Measurements from ENCODE around the gene HOXC9.

The HOXC9 gene

DNA sequence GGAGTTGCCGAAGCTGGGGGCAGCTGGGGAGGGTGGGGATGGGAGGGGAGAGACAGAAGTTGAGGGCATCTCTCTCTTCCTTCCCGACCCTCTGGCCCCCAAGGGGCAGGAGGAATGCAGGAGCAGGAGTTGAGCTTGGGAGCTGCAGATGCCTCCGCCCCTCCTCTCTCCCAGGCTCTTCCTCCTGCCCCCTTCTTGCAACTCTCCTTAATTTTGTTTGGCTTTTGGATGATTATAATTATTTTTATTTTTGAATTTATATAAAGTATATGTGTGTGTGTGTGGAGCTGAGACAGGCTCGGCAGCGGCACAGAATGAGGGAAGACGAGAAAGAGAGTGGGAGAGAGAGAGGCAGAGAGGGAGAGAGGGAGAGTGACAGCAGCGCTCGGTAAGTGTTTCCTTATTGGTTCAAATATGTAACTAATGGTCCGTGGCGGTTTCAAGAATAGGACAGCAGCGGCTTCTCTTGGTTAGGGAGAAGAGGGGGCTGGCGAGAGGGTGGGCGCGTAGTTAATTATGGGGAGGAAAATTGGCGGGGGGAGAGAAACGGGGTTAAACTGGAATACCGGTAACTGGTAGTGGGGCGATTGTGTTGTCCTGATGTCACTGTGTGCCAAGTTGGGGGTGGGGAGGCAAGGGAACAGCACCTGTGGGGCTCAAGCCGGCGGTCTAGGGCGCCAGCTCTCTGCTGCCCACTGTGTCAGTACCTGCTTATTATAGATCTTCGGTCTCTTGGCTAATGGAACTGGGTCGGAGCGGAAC is 17.2 kb downstream of the HOXC9 start:
- no peak for DNase-seq

DNA sequence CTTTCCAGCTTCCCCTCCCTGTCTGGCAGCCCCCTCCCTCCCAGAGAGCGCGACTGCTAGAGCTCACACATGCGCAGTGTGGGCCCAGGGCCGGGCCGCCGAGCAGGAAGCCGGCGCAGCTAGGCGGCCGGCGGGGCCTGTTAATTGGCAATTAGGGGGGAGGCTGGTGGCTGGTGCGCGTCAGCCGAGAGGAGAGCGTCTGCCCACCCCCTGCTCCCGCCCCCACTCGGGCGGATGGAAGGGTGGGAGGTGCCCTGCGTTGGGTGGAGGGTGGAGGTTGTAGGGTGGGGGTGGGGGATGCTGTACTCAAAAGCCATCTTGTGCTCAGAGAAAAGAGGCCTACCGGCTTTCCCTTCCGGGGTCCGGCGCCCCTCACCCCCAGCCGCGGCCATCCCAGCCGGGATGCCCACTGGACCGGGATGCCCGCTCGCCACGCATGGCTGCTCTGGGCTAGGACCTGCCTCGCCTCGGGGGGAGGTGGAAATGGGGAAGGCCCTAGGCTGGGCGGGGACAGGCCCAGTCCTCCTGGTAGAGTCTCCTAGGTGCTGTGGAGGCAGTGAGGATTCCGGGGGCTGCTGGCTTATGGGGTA is 18.0 kb downstream of the HOXC9 start:
- DNase-seq = peak; percentile 60

DNA sequence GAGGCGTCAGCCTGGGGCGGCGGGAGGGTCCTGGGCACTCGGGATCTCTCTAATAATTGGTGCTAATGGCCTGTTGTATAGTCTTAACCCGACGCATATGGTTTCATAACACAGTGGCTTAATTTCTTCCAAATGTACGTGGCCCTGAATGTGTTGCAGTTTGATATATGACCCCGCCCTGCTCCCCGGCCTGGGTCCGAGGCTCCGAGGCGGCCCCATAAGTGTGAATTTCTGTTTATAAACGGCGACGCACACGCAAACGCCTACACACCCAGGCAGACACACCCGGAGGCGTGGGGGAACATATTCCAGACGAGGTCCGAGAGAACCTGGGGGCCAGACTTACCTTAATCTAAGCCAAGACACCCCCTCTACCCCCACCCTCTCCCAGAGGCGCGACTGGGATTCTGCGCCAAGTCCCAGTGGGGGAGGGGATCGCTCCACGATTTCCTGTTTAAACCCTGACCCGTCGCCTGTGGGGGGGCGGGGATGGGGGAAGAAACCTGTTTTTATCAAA is 18.6 kb downstream of the HOXC9 start:
- no peak for DNase-seq

DNA sequence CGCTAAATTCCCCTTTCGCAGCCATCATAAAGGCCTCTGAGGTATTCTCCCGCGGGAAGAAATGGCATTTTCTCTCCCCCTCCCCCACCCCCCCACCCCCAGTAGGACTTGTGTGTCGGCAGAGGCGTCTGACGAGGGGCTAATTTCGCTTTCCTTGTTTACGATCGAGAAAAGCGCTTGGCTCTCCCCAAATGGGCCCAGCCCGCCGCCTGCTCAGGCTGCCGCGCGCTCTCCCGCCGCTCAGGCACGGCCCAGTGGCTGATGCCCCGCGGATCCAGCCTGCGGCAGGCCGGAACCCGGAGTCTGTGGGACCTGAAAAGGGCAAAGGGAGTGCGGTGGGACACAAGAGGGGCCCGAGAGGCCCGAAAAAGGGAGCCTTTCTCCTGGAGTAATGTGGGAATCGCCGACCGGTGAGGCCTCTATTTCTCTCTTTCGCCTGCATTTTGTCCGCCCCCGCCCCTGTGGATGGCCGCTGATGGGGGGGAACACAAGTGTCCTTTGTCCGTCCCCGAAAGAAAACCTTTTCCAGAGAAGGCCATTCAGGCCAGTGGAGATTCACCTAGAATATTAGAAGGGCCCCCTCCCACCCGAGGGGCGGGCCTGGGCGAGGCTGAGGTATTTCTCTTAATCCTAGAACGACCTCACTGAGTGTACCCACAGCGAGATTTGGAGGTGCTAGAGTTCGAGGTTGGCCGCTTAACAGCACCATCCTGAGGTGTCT is 19.3 kb downstream of the HOXC9 start:
- no peak for DNase-seq

DNA sequence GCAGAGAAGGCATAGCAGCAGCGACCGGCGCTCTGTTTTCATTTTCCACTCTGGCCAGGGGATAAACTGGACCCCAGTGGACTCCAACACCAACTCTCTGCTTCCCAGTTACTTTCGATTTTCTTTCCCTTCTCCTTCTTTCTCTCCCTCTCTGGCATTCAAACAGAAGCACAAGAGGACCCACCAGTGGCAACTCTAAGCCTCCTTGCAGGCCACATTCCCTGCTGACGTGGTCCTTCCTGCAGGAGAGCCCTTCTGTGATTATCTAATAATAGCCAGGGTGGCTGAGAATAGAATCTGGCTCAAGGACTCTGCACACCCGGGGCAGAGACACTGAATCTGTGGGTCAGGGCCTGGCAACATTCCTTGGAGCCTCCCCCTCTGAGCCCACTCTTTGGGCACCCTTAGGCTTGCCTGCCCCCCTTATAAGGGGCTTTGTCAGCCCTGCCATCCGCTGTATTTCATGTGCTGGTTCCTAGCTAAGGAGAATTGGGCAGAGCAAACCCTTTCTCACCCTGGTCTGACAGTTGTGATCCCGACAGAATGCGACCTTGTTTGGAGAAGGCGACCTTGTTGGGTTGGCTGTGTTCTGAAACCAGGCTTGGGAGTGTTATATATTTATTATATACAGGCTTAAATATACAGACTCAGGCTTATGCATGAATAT is 20.1 kb downstream of the HOXC9 start:
- no peak for DNase-seq

DNA sequence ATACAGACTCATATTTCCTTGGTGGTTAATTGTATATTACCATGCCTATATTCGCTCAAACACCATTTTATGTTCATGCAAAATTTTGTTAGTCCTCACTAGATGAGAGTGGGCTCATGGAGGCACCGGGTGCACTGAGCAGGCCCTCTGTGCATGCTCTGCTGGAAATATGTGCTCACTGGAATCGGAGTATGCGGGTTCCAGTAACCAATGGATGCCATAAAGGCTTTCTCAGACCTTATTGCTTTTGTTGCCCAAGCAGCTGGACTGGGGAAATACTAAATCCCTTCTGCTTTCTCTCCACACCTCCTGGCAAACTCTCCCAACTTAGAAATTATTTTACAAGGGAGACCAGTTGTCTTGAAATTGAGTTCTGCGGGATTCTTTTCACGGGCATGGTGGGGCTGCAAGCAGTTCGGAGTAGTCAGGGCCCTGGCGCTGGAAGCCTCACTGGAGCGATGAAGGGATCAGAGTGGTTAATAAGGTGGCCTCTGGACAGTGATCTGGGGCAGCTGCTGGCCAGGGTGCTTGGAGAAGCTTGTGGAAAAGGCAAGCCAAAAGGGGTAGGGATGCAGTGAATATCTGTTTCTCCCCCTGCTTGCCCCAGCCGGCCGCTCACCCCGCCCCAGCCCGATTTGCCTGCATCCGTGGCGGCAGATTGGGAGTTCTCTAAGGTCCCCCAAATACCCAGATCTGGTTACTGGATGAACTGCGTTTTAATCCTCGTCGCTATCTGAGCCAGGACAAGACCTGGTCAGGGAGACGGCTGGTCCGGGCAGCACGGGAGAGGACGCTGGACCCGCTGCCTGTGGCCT is 20.8 kb downstream of the HOXC9 start:
- no peak for DNase-seq

DNA sequence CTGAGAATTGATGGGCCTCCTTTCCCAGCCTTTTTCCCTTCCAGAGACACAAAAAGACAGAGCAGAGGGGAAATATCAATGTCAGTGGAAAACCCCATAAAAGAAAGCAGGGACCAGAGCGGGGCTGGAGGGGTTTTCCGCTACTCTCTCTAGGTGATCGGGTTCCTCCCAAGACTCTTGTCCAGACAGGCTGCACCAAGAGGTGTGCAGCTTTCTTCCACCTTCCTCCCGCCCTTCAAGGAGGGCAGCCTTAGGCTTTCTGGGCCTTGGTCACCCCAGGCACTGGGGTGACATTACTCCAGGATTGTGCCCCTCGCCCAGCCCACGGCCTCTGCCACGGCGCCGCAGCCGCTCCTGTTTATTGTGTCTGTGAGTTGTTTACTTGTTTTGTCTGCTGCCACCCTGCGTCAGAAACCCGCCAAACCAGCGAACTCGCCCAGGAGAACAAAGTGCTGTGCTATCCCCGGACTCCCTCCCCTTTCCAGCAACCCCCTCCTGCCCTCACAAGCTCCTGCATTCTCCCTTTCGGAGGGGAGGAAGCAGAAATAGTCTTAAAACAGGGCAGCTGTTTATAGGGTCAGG is 21.6 kb downstream of the HOXC9 start:
- DNase-seq = no peak

DNA sequence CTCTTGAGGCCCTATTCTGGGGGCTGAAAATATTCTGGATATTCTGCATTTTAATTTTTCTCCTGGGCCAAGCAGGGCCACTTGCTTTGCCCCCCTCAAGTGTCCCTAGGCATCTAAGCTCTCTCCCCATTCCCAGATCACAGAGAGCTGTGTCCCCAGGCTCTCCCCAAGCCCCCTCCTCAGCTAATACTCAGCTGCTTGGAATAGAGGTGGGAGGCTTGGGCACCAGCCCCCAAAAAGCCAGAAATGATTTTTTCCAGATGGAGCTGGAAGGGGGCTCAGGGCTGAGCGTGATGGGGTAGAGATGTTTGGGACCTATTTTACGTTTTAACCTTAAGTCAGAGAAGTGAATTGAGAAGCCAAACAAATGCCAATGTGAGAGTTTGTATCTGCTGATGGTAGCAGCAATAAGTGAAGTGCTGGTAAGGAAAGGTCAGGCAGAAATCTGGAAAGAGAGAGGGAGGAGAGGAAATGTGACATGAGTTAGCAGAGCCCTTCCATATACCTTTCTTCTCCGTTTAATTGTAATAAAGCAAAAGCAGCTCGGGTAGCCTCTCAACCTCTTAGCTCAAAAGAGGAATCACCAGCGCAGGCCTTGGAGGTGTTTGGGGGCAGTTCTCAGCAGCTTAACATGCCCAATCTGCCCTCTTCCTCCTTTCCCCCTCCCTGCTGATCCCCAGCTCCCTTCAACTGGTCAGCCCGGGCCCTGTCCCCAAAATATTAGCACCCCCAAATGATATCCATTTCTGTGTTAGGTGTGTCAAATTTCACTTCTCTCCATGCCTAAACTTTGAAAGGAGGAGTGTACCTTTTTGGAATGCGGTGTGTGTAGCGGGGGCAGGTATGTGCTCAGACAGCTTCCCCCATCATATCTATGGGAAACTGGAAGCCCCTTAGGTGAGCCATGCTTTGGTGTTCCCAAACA is 23.3 kb downstream of the HOXC9 start:
- DNase-seq = no peak

DNA sequence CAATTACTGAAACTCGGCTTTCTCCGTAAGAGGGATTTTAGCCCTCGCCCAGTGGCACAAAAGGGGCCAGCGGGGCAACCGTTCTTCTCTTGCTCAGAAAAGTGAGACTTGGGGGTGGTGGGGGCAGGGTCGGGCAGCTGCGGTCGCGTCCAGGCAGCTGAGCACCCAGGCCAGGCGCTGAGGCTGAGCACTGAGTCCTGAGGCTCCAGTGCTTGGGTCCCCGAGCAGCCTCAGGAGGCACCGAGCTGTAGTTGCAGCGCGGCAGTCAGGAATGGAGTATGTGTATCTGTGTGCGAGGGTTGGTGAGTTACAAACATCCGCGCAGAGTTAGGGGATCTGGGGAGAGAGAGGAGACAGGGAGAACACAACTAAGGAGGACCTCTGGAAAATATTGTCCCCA is 24.2 kb downstream of the HOXC9 start:
- DNase-seq = no peak

DNA sequence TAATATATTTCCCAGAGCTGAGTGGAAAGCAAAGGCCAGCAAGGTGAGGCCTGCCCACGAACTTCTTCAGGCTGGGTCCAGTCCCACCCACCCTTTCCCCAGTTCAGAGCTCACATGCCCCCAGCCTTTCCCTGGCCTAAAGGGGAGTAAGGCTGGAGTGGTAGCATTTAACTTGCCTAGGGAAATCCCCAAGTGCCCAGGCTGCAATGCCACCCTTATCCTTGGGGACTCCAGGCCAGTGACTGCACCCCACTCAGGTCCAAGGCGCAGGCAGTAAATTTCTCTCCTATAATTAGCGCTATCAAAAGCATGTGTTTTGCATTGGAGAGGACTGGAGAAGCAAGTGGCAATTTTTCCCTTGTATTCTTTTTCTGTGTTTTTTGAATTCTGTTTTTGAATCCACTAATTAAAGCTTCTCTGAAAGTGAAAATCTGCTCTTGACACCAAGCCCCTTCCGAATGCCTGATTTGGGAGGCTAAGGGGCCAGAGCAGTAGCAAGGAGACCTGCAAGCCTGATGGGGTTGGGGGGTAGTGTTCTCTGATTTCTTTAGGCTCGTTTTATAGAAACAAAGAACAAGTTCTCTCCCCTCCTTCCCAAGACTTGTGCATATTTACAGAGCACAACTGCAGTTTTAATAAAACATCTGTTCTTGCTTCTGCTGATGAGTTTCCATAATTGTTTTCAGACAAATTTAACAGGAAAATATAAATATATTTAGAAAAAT is 24.8 kb downstream of the HOXC9 start:
- no peak for DNase-seq

DNA sequence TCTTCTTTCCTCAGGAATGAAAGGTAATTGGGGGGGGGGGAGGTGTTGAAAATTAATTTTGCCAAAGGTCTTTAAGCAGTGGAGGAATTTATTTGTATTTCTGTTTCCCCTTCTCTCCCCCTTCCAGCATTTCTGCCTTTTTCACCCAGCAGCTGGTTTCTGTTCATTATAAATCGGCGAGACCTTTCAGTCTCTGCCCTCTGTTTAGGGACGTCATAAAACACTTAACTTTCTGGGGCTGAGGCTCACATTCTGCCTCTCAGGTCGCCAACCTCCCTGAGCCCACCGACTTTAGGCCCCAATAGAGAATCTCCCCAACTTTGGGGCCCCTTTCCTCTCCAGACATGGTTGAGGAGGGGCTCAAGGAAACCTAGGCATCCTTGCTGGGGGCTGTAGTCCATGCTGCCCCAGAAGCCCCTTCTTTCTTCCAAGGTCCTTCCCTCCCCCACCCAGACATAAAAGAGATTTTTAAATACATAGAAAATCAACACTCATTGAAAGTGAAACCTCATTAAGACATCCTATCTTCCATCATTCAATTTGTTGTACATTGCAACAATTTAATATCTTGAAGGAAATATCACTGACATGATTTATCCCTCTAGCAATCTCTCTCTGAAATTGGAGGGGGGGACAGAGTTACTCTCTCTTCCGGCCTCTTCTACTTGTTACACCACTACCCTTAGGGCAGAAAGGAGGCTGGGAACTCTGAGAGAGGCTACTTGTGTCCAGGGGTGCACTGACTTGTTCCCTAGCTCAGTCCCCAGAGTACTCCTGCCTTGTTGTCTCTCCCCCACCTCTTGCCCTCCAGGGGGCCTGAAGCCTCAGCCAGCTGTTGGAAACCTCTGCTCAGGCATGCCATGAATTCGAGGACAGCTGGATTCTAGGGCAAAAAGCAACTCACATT is 25.8 kb downstream of the HOXC9 start:
- no peak for DNase-seq

DNA sequence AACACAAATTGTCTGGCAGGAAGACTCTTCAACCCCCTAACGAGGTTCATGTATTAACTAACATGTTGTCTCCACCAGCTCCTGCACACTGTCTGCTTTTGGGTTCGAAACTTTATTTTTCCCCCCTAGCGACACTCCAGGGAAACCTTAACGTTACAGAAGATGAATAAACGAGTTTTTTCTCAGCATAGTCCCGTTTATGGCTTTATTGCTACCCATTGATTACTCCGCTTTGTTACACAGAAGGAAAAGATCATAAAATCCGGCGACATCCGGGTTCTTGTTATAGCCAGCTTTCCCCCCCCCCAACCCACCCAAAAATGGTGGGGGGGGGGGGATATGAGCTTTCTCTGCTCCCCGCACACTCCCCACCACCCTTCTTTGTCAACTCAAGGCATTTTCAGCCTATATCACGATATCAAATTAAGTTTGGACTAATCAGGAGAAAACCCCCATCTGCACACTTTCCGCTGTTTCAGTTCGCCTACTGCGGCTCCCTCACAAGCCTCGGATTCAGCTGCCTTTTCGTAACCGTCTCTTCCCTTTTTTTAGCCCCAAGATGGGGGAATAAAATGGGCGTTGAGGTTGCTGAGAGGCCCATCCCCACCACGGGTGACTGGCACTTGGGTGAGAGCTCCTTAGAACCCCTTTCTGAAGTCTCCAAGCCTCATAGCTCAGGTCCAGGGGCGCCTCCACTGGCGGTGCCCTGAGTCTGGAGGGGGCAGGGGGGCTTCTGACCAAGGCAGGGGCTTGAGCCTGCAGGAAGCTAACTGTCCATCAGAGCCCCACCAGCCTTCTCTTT is 26.9 kb downstream of the HOXC9 start:
- DNase-seq = no peak

DNA sequence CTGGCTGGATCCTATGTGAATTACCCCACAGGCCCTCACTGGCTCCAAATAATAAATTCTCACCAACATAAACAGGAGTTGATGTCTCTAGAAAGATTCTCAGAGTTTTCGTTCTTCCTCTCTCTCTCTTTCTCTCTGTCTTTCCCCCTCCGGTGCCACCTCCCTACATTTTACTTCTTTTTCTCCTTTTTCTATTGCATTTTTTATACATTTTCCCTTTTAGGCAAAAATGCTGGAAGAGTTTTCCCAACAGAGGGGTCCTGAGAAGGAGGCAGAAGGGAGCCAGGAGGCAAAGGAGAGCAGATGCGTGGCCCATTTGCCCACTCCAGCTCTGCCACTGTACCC is 27.5 kb downstream of the HOXC9 start:
- DNase-seq = no peak

DNA sequence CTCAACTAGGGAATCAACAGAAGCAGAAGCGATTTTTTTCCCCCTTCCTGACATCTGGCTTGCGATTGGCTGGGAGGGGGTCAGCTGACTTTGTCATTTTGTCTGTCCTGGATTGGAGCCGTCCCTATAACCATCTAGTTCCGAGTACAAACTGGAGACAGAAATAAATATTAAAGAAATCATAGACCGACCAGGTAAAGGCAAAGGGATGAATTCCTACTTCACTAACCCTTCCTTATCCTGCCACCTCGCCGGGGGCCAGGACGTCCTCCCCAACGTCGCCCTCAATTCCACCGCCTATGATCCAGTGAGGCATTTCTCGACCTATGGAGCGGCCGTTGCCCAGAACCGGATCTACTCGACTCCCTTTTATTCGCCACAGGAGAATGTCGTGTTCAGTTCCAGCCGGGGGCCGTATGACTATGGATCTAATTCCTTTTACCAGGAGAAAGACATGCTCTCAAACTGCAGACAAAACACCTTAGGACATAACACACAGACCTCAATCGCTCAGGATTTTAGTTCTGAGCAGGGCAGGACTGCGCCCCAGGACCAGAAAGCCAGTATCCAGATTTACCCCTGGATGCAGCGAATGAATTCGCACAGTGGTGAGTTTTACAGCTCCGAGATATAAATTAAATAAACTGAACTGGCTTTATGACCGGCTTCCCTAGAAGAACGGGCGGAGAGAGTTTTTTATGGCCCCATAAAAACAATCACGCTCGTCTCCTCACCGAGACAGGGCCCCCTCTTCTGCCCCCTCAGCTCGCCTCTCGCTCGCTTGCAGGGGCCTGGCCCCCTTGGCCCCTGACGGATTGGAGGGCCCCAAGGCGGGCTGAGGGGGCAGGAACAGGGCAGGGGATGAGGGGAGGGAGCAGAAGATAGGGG is 28.6 kb downstream of the HOXC9 start, which contains the start of gene HOXC6:
TSS of gene HOXC6 (plus strand) at position 127 of the 888 bp plus-strand sequence. CDS start at position 209, 82 bp downstream.
- no peak for DNase-seq

DNA sequence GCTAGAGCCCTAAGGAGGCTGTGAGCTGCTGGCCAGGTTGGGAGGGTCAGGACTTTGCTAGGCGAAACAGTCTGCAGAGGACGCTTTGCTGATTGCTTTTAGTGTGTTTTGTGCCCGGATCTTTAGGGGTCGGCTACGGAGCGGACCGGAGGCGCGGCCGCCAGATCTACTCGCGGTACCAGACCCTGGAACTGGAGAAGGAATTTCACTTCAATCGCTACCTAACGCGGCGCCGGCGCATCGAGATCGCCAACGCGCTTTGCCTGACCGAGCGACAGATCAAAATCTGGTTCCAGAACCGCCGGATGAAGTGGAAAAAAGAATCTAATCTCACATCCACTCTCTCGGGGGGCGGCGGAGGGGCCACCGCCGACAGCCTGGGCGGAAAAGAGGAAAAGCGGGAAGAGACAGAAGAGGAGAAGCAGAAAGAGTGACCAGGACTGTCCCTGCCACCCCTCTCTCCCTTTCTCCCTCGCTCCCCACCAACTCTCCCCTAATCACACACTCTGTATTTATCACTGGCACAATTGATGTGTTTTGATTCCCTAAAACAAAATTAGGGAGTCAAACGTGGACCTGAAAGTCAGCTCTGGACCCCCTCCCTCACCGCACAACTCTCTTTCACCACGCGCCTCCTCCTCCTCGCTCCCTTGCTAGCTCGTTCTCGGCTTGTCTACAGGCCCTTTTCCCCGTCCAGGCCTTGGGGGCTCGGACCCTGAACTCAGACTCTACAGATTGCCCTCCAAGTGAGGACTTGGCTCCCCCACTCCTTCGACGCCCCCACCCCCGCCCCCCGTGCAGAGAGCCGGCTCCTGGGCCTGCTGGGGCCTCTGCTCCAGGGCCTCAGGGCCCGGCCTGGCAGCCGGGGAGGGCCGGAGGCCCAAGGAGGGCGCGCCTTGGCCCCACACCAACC is 29.8 kb downstream of the HOXC9 start:
- no peak for DNase-seq

DNA sequence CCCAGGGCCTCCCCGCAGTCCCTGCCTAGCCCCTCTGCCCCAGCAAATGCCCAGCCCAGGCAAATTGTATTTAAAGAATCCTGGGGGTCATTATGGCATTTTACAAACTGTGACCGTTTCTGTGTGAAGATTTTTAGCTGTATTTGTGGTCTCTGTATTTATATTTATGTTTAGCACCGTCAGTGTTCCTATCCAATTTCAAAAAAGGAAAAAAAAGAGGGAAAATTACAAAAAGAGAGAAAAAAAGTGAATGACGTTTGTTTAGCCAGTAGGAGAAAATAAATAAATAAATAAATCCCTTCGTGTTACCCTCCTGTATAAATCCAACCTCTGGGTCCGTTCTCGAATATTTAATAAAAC is 30.5 kb downstream of the HOXC9 start:
- DNase-seq = no peak
